ENCODE results near the gene EPGN.

The EPGN gene

DNA sequence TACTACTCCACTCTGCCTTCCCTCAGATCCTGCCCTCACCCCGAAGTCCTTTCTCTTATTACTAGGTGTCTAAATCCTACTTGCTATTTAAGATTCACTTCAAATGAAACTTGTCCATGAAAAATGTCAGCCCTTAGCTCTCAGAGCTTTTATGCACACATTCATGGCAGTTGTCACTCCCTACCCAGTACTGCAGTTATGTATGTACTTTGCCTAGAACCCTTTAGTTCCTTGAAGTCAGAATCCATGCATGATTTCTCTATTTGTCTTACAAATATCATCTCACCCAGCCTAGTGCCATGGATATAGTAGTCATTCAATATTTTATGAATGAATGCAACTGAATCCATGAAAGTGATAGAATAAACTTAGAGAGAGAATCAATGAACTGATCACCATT, 3.3 kb upstream of the EPGN start:
- in situ Hi-C loops (cut with MboI; ENCODE audit: low pct_unique_long_range_greater_than_20kb, low sequenced_read_pairs): no loop called here
- DNase-seq: no peak

- no peak for DNase-seq
- in situ Hi-C loops (cut with MboI; ENCODE audit: low pct_unique_long_range_greater_than_20kb, low sequenced_read_pairs): no loop called here
Observed at GRCh38 chr4:74307170-74307569, 1.1 kb upstream of the EPGN start.

DNA sequence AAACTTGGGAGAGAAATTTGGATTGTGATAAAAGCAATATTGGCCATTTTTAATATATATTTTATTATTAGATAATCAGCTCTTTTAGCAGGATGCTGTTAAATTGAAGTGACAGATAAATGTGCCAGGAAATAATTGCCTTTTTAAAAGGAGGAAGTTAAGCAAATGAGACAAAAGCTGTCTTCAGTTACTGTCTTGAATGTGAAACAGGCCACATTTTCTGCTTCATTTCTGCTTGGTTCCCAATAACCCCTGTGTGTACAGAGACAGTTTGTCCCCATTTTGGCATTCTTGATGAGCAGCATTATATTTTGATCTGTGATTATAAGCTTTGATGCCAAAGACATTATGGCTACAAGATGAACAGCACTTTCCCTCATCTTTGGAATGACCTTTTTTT, 953 bp downstream of the EPGN start:
- DNase-seq: no peak
- in situ Hi-C loops (cut with MboI; ENCODE audit: low pct_unique_long_range_greater_than_20kb, low sequenced_read_pairs): no loop called here

GRCh38 chr4:74311696-74312313, 3.5 kb downstream of the EPGN start:
- in situ Hi-C loops (cut with MboI; ENCODE audit: low pct_unique_long_range_greater_than_20kb, low sequenced_read_pairs): no loop called here
- DNase-seq: peak; percentile 57

GRCh38 chr4:74314329-74314728, 6.1 kb downstream of the EPGN start:
- in situ Hi-C loops (cut with MboI; ENCODE audit: low pct_unique_long_range_greater_than_20kb, low sequenced_read_pairs): no loop called here
- no peak for DNase-seq

DNA sequence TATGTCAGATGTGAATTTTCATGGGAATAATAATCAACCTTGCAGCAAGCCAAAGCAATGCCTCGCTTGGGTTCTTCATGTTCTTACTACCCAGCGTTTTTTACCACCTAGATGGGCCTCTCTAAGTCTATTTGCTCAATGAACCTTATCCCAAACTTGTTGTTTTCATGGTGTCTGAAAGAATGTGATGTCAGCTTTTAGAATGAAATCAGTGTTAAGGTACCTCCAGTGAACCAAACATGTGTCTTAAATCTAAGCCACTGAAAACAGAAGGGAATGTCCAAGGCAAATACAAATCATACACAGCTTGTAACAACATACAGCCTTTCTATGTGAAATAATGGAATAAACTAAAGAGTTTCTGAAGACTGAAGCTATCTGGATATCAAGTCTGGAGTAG, 6.7 kb downstream of the EPGN start:
- in situ Hi-C loops (cut with MboI; ENCODE audit: low pct_unique_long_range_greater_than_20kb, low sequenced_read_pairs): no loop called here

DNA sequence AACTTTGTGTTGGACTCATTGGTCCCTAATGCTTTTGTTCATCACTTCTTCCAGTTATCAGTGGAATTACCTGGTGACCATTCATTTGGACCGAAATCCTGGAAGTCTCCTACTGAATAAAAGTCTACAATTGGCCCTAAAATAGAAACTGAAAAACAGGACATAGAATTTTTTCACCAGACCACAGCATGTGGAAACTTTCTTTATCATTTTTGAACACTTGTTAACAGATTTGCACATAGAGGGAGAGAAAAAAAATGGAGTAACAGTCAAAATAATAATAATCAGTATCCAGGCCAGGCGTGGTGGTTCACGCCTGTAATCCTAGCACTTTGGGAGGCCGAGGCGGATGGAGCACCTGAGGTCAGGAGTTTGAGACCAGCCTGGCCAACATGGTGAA, 7.1 kb downstream of the EPGN start:
- in situ Hi-C loops (cut with MboI; ENCODE audit: low pct_unique_long_range_greater_than_20kb, low sequenced_read_pairs): no loop called here
- no peak for DNase-seq

More for the DNA sequence above, 6.7 kb downstream of the EPGN start:
- DNase-seq: no peak

DNA sequence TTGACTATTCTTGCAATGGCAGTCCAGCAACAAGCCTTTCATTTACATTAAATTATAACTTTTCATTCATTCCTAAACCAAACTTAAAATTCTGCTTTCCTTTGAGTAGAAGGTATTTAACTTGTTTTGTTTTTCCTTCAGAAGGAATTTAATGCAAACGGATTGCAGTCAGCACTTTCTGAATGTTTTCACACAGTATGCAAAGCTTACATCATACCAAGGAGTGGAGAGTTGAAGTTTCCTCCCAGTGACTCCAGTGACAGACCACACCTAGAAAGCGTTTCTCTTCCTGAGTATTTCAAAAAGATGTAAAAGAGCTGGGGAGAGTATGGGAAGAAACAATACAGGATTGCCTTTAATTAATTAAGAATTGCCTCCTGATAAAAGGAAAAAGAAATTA, 8.1 kb downstream of the EPGN start:
- in situ Hi-C loops (cut with MboI; ENCODE audit: low pct_unique_long_range_greater_than_20kb, low sequenced_read_pairs): no loop called here
- no peak for DNase-seq

DNA sequence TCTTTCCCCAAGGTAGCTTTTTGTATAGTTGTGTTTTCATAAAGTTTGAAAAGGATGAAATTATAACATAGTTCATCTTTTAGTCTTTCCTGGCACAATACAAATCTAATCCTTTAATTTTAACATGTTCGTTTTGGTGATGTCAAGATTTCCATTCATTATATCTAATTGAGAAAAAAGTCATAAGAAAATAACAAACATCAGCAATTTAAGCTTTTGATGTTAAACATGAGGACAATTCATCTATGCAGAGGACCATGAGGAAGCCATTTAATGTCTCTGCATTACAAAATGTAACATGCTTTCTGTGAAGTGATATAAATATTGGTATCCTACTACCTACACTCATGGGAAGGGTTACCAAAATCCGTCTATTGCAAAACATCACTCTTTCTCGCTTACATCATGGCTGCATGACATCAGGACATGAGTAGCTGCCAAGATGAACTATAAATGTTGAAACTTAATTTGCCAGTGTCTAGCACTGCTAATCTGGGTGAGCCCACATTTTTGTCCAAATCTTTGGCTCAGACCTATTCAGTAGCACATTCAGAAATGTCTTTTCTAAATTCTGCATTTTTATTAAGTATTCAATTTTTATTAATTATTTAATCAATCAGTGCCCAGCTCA, 9.5 kb downstream of the EPGN start:
- DNase-seq: no peak
- in situ Hi-C loops (cut with MboI; ENCODE audit: low pct_unique_long_range_greater_than_20kb, low sequenced_read_pairs): no loop called here

GRCh38 chr4:74318276-74318675, 10.0 kb downstream of the EPGN start:
- in situ Hi-C loops (cut with MboI; ENCODE audit: low pct_unique_long_range_greater_than_20kb, low sequenced_read_pairs): no loop called here

DNA sequence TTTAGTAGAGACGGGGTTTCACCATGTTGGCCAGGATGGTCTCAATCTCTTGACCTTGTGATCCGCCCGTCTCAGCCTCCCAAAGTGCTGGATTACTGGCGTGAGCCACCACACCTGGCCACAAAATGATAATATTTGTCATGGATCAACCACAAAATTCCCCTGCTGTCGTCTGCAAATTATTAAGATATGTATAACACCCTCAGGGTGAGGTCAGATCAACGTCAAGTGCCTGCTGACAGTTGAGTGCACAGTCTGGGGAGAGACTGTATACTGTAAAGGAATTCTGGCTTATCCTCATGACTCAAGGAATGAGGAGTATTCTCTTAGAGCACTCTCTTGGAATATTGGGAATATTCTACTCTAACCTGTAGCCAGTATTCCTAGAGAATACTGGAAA, 11.2 kb downstream of the EPGN start:
- in situ Hi-C loops (cut with MboI; ENCODE audit: low pct_unique_long_range_greater_than_20kb, low sequenced_read_pairs): no loop called here
- DNase-seq: no peak

More at GRCh38 chr4:74318276-74318675, 10.0 kb downstream of the EPGN start:
- DNase-seq: no peak

- in situ Hi-C loops (cut with MboI; ENCODE audit: low pct_unique_long_range_greater_than_20kb, low sequenced_read_pairs): no loop called here
- peak; percentile 73 for DNase-seq
Observed at GRCh38 chr4:74320559-74321118, 12.4 kb downstream of the EPGN start.

GRCh38 chr4:74322301-74322700, 14.0 kb downstream of the EPGN start:
- in situ Hi-C loops (cut with MboI; ENCODE audit: low pct_unique_long_range_greater_than_20kb, low sequenced_read_pairs): no loop called here
- no peak for DNase-seq

DNA sequence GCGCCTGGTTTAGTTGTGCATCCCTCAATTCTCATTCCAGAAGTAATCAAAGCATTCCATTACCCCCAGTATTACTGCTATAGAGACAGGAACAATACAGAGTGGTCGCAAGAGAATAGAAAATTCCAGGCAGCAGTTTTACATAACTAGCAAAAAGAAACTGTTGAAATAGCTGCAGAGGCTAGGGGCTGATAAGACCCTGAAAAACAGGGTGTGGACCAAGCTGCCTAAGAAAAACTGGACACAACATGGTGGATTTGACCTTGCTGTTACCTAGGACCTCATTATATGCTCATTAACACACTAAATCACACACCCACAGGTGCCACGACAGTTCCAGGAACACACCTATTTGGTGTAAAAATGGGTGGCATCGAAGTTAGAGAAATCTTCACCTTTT, 15.4 kb downstream of the EPGN start:
- in situ Hi-C loops (cut with MboI; ENCODE audit: low pct_unique_long_range_greater_than_20kb, low sequenced_read_pairs): no loop called here
- DNase-seq: no peak

DNA sequence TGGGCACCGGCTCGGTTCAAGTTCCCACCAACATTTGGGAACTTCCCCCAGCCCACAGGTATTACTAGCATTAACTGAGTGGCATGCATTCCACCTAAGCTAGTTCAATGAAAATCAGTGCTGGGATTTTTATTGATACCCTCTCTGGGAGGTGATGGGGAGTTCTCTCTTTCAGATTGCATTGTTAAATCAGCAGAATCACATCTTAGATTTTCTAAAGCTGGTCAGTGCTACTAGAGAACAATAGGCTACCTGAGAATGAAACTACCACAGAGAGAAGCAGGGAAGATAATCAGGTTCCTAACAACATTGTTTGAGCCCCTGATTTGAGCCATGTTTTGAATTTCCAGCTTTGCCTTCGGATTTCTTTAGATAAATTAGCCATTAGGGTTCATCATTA, 16.0 kb downstream of the EPGN start:
- no peak for DNase-seq
- in situ Hi-C loops (cut with MboI; ENCODE audit: low pct_unique_long_range_greater_than_20kb, low sequenced_read_pairs): no loop called here

GRCh38 chr4:74325886-74326285, 17.6 kb downstream of the EPGN start:
- no peak for DNase-seq
- in situ Hi-C loops (cut with MboI; ENCODE audit: low pct_unique_long_range_greater_than_20kb, low sequenced_read_pairs): no loop called here

DNA sequence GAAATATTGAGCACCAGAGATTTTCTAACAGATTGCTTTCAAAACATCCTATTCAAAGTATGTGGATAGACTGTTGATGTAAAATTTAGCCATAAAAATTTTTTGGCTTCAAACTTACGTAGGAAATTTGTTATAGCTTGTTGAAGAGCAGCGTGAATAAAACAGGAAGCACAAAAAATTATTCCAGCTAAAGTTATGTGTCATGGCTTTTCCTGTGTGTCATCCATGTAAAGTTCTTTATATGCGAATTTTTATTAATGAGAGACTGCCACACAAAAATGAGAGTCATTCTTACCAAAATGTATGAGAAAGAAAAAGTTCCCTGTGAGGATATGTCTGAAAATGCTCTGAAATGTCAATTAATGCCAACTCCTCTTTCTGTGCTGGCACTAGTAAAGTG, 19.5 kb downstream of the EPGN start:
- in situ Hi-C loops (cut with MboI; ENCODE audit: low pct_unique_long_range_greater_than_20kb, low sequenced_read_pairs): no loop called here

DNA sequence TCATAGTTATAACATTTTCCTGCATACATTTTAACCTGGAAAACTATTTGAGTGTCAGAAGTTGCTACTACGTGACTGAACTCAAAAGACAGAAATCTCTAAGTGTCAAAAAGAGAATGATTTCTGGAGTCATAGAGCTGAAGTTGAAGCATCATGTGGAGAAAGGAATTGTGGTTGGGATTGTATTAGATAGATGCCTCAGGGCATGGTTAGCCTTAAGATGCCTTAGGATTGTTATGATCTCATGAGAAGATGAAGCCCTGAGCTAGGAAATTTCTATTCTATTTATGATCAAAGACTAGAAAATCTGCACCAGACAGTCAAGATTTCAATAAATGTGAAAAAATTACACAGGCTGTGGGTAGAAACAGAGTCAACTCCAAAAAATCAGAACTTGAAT, 20.2 kb downstream of the EPGN start:
- DNase-seq: no peak
- in situ Hi-C loops (cut with MboI; ENCODE audit: low pct_unique_long_range_greater_than_20kb, low sequenced_read_pairs): no loop called here

More for the DNA sequence above, 19.5 kb downstream of the EPGN start:
- DNase-seq: no peak

- no peak for DNase-seq
- in situ Hi-C loops (cut with MboI; ENCODE audit: low pct_unique_long_range_greater_than_20kb, low sequenced_read_pairs): no loop called here
Observed at GRCh38 chr4:74329307-74329706, 21.0 kb downstream of the EPGN start.

DNA sequence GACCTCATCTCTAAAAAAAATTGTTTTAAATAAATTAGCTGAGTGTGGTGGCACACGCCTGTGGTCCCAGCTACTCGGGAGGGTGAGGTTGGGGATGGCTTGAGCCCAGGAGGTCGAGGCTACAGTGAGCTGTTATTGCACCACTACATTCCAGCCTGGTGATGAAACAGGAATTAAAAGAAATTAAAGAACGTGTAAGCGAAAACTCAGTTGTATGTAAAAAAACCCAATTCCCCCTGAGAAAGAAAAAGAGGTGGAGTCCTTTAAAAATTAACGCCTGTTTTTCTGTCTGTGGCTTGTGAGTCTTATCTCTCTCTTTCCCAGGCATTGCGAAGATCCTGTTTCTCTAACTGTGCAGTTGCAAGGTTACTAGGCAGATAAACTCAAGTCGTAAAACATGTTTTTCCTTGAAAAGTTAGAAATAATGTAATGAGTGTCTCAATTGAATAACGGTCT, 22.1 kb downstream of the EPGN start:
- in situ Hi-C loops (cut with MboI; ENCODE audit: low pct_unique_long_range_greater_than_20kb, low sequenced_read_pairs): no loop called here
- DNase-seq: peak; percentile 32

DNA sequence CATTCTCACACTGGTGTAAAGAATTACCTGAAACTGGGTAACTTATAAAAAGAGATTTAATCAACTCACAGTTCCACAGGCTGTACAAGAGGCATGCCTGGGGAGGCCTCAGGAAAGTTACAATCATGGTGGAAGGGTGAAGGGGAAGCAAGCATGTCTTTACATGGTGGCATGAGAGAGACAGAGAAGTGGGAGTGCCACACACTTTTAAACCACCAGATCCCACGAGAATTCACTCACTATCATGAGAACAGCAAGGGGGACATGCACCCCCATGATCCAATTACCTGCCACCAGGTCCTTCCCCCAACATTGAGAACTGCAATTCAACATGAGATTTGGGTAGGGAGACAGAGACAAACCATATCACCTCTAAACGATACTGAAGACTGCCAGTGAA, 23.0 kb downstream of the EPGN start:
- in situ Hi-C loops (cut with MboI; ENCODE audit: low pct_unique_long_range_greater_than_20kb, low sequenced_read_pairs): no loop called here
- no peak for DNase-seq
